Measurements from ENCODE around the gene UVRAG.

- TF ChIP-seq CTCF (IDR thresholded peaks at IDR 0.05) (no peak), POLR2A (IDR thresholded peaks at IDR 0.05) (no peak)
These were observed 374.7 kb downstream of the UVRAG start for GRCh38 chr11:76189682-76190081.

Data from lower leg skin (tissue), 3 donors.